Endodermal cell (in vitro differentiated cells): ENCODE measurements around the gene IMMP2L. TPM values are rescaled to one million over a fixed set of nuclear protein-coding genes. Genes with fewer than 3 reads are reported as not detected.

Experiments used
- DNase-seq: peaks from one replicate; pipeline ENCODE4 v3.0.0-alpha.2; 2017
- H3K27ac ChIP-seq: 2 replicates; pipeline ENCODE4 v1.5.1; 2013; ENCODE audit warnings: mild to moderate bottlenecking, low read depth, low read length, moderate library complexity
- H3K27me3 ChIP-seq: 2 replicates; pipeline ENCODE4 v1.6.1; 2013; ENCODE audit warnings: mild to moderate bottlenecking, low read length, moderate library complexity; ENCODE audit not compliant: insufficient read depth, control insufficient read depth, poor library complexity, severe bottlenecking
- H3K36me3 ChIP-seq: 2 replicates; pipeline ENCODE4 v1.7.0; 2013; ENCODE audit warnings: mild to moderate bottlenecking, low read length, moderate library complexity; ENCODE audit not compliant: control insufficient read depth, insufficient read depth
- H3K4me1 ChIP-seq: one replicate; pipeline ENCODE4 v1.7.0; 2013; ENCODE audit warnings: low read length; ENCODE audit not compliant: control insufficient read depth, insufficient read depth
- H3K4me3 ChIP-seq: 2 replicates; pipeline ENCODE4 v1.5.1; 2013; ENCODE audit warnings: mild to moderate bottlenecking, low read length, moderate library complexity
- H3K9ac ChIP-seq: 2 replicates; pipeline ENCODE4 v1.6.1; 2013; ENCODE audit warnings: mild to moderate bottlenecking, low read length, moderate library complexity; ENCODE audit not compliant: poor library complexity, severe bottlenecking; ENCODE audit errors: extremely low read depth
- H3K9me3 ChIP-seq: 2 replicates; pipeline ENCODE4 v1.6.1; 2013; ENCODE audit warnings: mild to moderate bottlenecking, low read length, moderate library complexity; ENCODE audit not compliant: control insufficient read depth
- H3K27ac Mint-ChIP-seq: 2 replicates; pipeline ENCODE4 v1.8.0; 2020; ENCODE audit warnings: mixed read lengths
- H3K27me3 Mint-ChIP-seq: 2 replicates; pipeline ENCODE4 v1.8.0; 2021; ENCODE audit warnings: mild to moderate bottlenecking, mixed read lengths; ENCODE audit not compliant: insufficient read depth
- H3K36me3 Mint-ChIP-seq: 2 replicates; pipeline ENCODE4 v1.8.0; 2020; ENCODE audit warnings: low read depth, mixed read lengths
- H3K4me1 Mint-ChIP-seq: 2 replicates; pipeline ENCODE4 v1.8.0; 2020; ENCODE audit warnings: mixed read lengths
- H3K4me3 Mint-ChIP-seq: 2 replicates; pipeline ENCODE4 v1.8.0; 2020; ENCODE audit warnings: mild to moderate bottlenecking, moderate library complexity, mixed read lengths
- H3K9me3 Mint-ChIP-seq: 2 replicates; pipeline ENCODE4 v1.8.0; 2020; ENCODE audit warnings: mild to moderate bottlenecking, mixed read lengths
- CTCF ChIP-seq: fragments of 200-600 bp; sonication (generic); conservative IDR thresholded peaks from 2 replicates; pipeline ENCODE4 v1.5.0; 2021; ENCODE audit warnings: antibody characterized with exemption, mild to moderate bottlenecking
- WGBS, 2 experiments: methylation state at CpG; one replicate each; pipeline versions ENCODE4 v1.1.5 to v1.1.7; 2013; ENCODE audit warnings: missing lambda C conversion rate in 2 of 2, mixed read lengths in 1 of 2; ENCODE audit not compliant: insufficient coverage in 1 of 2, insufficient read length in 1 of 2; 5-methylcytosine and 5-hydroxymethylcytosine counted together
- total RNA-seq, 2 donors: library from RNA; stranded (reverse); fragmentation: NEBNext Ultra II Directional in 1 of 2; extraction: Animal tissue kit (Norgen Biotek cat#: 25700) in 1 of 2; gene quantifications; 2 replicates in 1 of 2; 3 replicates in 1 of 2; pipeline ENCODE4 v1.2.1, GENCODE V29; 2021

IMMP2L gene
- total RNA-seq, 2 donors from 2014 or later = 17.7 to 19.4 TPM

GRCh38 chr7:111129435-111129834 lies 432.9 kb downstream of the IMMP2L start:
- WGBS, 2 experiments = 70 to 87% methylated on average over 2 to 4 of the region's 4 CpGs
- Mint-ChIP-seq H3K4me3 (no peak overlapping the region), H3K9me3 (no peaks in the 10 kb centered on the region), H3K36me3 (no peaks in the 10 kb centered on the region), H3K27me3 (no peaks in the 10 kb centered on the region), H3K4me1 (peaks cover 3% of the 10 kb centered on the region), H3K27ac (no peak overlapping the region)
- no peaks in the 10 kb centered on the region for H3K9me3 ChIP-seq
- H3K9ac ChIP-seq = no peak overlapping the region
- TF ChIP-seq CTCF = no peak
- no peaks in the 10 kb centered on the region for H3K36me3 ChIP-seq
- H3K4me1 ChIP-seq = no peaks in the 10 kb centered on the region
- H3K27ac ChIP-seq = no peak overlapping the region
- H3K4me3 ChIP-seq = no peak overlapping the region
- DNase-seq = no peak
- H3K27me3 ChIP-seq = no peaks in the 10 kb centered on the region

- H3K27ac Mint-ChIP-seq = no peak overlapping the region
- H3K36me3 Mint-ChIP-seq = no peaks in the 10 kb centered on the region
- no peaks in the 10 kb centered on the region for H3K4me1 ChIP-seq
- H3K4me3 ChIP-seq = no peak overlapping the region
- 91% methylated on average over 3 of the region's 3 CpGs; no CpG with 5 or more reads in 1 of the 2 experiments for WGBS, 2 experiments
- no peak for TF ChIP-seq CTCF
- H3K9ac ChIP-seq = no peak overlapping the region
- no peaks in the 10 kb centered on the region for H3K9me3 ChIP-seq
- no peak overlapping the region for H3K4me3 Mint-ChIP-seq
- no peaks in the 10 kb centered on the region for H3K4me1 Mint-ChIP-seq
- no peaks in the 10 kb centered on the region for H3K36me3 ChIP-seq
- H3K9me3 Mint-ChIP-seq = no peaks in the 10 kb centered on the region
- H3K27me3 Mint-ChIP-seq = no peaks in the 10 kb centered on the region
- DNase-seq = no peak
- no peaks in the 10 kb centered on the region for H3K27me3 ChIP-seq
- H3K27ac ChIP-seq = no peak overlapping the region
Measured at GRCh38 chr7:111126987-111127386, 435.3 kb downstream of the IMMP2L start.

- Histone ChIP-seq H3K4me1 (no peaks in the 10 kb centered on the region), H3K9me3 (no peaks in the 10 kb centered on the region), H3K36me3 (no peaks in the 10 kb centered on the region), H3K27ac (no peak overlapping the region), H3K27me3 (no peaks in the 10 kb centered on the region), H3K4me3 (no peak overlapping the region), H3K9ac (no peak overlapping the region)
- H3K9me3 Mint-ChIP-seq = no peaks in the 10 kb centered on the region
- H3K36me3 Mint-ChIP-seq = no peaks in the 10 kb centered on the region
- H3K27me3 Mint-ChIP-seq = no peaks in the 10 kb centered on the region
- TF ChIP-seq CTCF = no peak
- no peak overlapping the region for H3K27ac Mint-ChIP-seq
- H3K4me1 Mint-ChIP-seq = no peaks in the 10 kb centered on the region
- no peak for DNase-seq
- WGBS, 2 experiments = 100% methylated on average over 2 of the region's 2 CpGs; no CpG with 5 or more reads in 1 of the 2 experiments
- H3K4me3 Mint-ChIP-seq = no peak overlapping the region
Measured at GRCh38 chr7:111115966-111116365, 446.3 kb downstream of the IMMP2L start.
